ENCODE data around the gene ZNF205. TPM values are rescaled to one million over a fixed set of nuclear protein-coding genes. Genes with fewer than 3 reads are reported as not detected.

ZNF205 gene
- total RNA-seq, 2 donors from 2014 or later: 20.9 to 27.0 TPM

GRCh38 chr16:3099732-3100499 lies 12.5 kb upstream of the ZNF205 start:
- H3K36me3 ChIP-seq: no peaks in the 10 kb centered on the region
- peak; percentile 91 for DNase-seq (ENCODE audit: low spot score)
- intact Hi-C loops (cut with DNase I): no loop called here
- H3K27ac ChIP-seq: no peak overlapping the region
- H3K4me3 ChIP-seq: no peak overlapping the region
- 4% methylated on average over 39 of the region's 39 CpGs for WGBS
- no peak for TF ChIP-seq CTCF (IDR thresholded peaks at IDR 0.05)
- peak; percentile 45 for TF ChIP-seq POLR2AphosphoS5 (IDR thresholded peaks at IDR 0.05)
- no peaks in the 10 kb centered on the region for H3K9me3 ChIP-seq
- H3K4me1 ChIP-seq (replicated peaks): no peaks in the 10 kb centered on the region
- no peaks in the 10 kb centered on the region for H3K27me3 ChIP-seq (replicated peaks; ENCODE audit: insufficient read depth)

GRCh38 chr16:3101018-3101840 lies 11.2 kb upstream of the ZNF205 start:
- Histone ChIP-seq H3K4me3 (no peak overlapping the region), H3K27ac (no peak overlapping the region), H3K36me3 (no peaks in the 10 kb centered on the region), H3K9me3 (no peaks in the 10 kb centered on the region), H3K4me1 (replicated peaks) (no peaks in the 10 kb centered on the region), H3K27me3 (replicated peaks; ENCODE audit: insufficient read depth) (no peaks in the 10 kb centered on the region)
- no peak for TF ChIP-seq POLR2AphosphoS5 (IDR thresholded peaks at IDR 0.05)
- TF ChIP-seq CTCF (IDR thresholded peaks at IDR 0.05): peak in 1 of 4 experiments; percentile 33
- TF ChIP-seq POLR2A (IDR thresholded peaks at IDR 0.05): no peak
- WGBS: 60% methylated on average over 29 of the region's 29 CpGs
- intact Hi-C loops (cut with DNase I): no loop called here
- DNase-seq (ENCODE audit: low spot score): no peak

GRCh38 chr16:3101841-3102470 lies 10.4 kb upstream of the ZNF205 start:
- Histone ChIP-seq H3K27me3 (replicated peaks; ENCODE audit: insufficient read depth) (no peaks in the 10 kb centered on the region), H3K4me1 (replicated peaks) (no peaks in the 10 kb centered on the region), H3K36me3 (no peaks in the 10 kb centered on the region), H3K27ac (no peak overlapping the region), H3K4me3 (no peak overlapping the region), H3K9me3 (no peaks in the 10 kb centered on the region)
- TF ChIP-seq POLR2AphosphoS5 (IDR thresholded peaks at IDR 0.05): no peak
- no peak for TF ChIP-seq POLR2A (IDR thresholded peaks at IDR 0.05)
- no peak for TF ChIP-seq CTCF (IDR thresholded peaks at IDR 0.05)
- intact Hi-C loops (cut with DNase I): no loop called here
- 58% methylated on average over 27 of the region's 27 CpGs for WGBS
- no peak for DNase-seq (ENCODE audit: low spot score)

- no peaks in the 10 kb centered on the region for H3K27me3 ChIP-seq (replicated peaks; ENCODE audit: insufficient read depth)
- peak overlapping the region; percentile 73 to 80 for H3K27ac ChIP-seq
- no peaks in the 10 kb centered on the region for H3K4me1 ChIP-seq (replicated peaks)
- H3K36me3 ChIP-seq: no peaks in the 10 kb centered on the region
- intact Hi-C loops (cut with DNase I): no loop called here
- no peak for TF ChIP-seq CTCF (IDR thresholded peaks at IDR 0.05)
- TF ChIP-seq POLR2AphosphoS5 (IDR thresholded peaks at IDR 0.05): peak; percentile 77
- TF ChIP-seq POLR2A (IDR thresholded peaks at IDR 0.05): peak; percentile 70
- under 1% methylated on average over 53 of the region's 74 CpGs for WGBS
- DNase-seq (ENCODE audit: low spot score): peak; percentile 93
- no peaks in the 10 kb centered on the region for H3K9me3 ChIP-seq
- H3K4me3 ChIP-seq: peak overlapping the region; percentile 46 to 57
Observed at GRCh38 chr16:3106205-3106928, 6.0 kb upstream of the ZNF205 start.

Data from prostate gland (tissue), 2 donors.